Erythroblast (primary cell): ENCODE results near the gene KCNMA1.

Experiments used
- GATA1 ChIP-seq: IDR thresholded peaks from 2 replicates; pipeline ENCODE4 v1.6.1; 2011; ENCODE audit warnings: low read depth, mild to moderate bottlenecking, control low read depth, low read length, moderate library complexity
- POLR2A ChIP-seq: IDR thresholded peaks from 2 replicates; pipeline ENCODE4 v1.6.1; 2011; ENCODE audit warnings: mild to moderate bottlenecking, low read length

DNA sequence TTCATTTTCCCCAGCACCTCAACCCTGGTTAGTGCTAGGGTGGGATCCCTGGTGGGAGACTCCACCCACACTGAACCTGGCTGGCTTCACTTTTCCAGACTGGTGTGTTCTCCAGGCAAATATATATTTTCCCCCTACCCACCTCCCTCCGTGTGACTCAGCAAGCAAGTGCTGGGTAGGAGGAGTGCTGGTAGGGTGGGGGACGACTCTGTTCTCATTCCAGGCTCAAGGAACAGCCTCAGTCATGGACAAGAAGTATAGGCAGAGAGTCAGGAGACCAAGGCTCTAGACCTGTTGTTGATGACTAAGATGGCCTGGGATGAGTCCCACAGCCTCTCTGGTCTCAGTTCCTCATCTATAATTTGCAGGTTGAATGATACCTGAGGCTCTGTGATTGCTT, 328.1 kb downstream of the KCNMA1 start:
- TF ChIP-seq POLR2A (no peak), GATA1 (no peak)
